Type B pancreatic cell (in vitro differentiated cells): ENCODE results near the gene PRM1. TPM values are rescaled to one million over a fixed set of nuclear protein-coding genes. Genes with fewer than 3 reads are reported as not detected.
A peak's percentile ranks its signal among the peaks of the same experiment; 100 is the strongest.
"Not testable (repeated sequence)": the region's sequence is repeated elsewhere in the genome, so short reads cannot be mapped to it uniquely, and the experiment has no call there.

Experiments used
- DNase-seq: peaks from one replicate; pipeline ENCODE4 v3.0.0; 2021; ENCODE audit warnings: mixed read lengths; ENCODE audit not compliant: unreplicated experiment; ENCODE audit errors: extremely low spot score
- H3K27ac Mint-ChIP-seq: 2 replicates; pipeline ENCODE4 v1.8.0; 2021; ENCODE audit warnings: mild to moderate bottlenecking, mixed read lengths
- H3K27me3 Mint-ChIP-seq: 2 replicates; pipeline ENCODE4 v1.8.0; 2021; ENCODE audit warnings: mixed read lengths
- H3K36me3 Mint-ChIP-seq: 2 replicates; pipeline ENCODE4 v1.8.0; 2021; ENCODE audit warnings: mixed read lengths
- H3K4me1 Mint-ChIP-seq: one replicate; pipeline ENCODE4 v1.8.0; 2021; ENCODE audit warnings: mixed read lengths; ENCODE audit not compliant: unreplicated experiment
- H3K4me3 Mint-ChIP-seq: 2 replicates; pipeline ENCODE4 v1.8.0; 2021; ENCODE audit warnings: mild to moderate bottlenecking, mixed read lengths
- H3K9me3 Mint-ChIP-seq: 2 replicates; pipeline ENCODE4 v1.8.0; 2021; ENCODE audit warnings: mixed read lengths
- CTCF ChIP-seq: fragments of 200-600 bp; sonication (generic); conservative IDR thresholded peaks from 2 replicates; pipeline ENCODE4 v1.5.0; 2021; ENCODE audit warnings: antibody characterized with exemption, mild to moderate bottlenecking
- total RNA-seq: library from RNA; stranded (reverse); gene quantifications from 2 replicates; pipeline ENCODE4 v1.2.1, GENCODE V29; 2021; ENCODE audit warnings: low replicate concordance

PRM1 gene
- total RNA-seq, 1 donor from 2014 or later = not detected

GRCh38 chr16:11300560-11300892, 19.4 kb upstream of the PRM1 start:
- H3K27me3 Mint-ChIP-seq = no peaks in the 10 kb centered on the region
- DNase-seq = no peak
- H3K9me3 Mint-ChIP-seq = no peaks in the 10 kb centered on the region
- TF ChIP-seq CTCF = no peak
- H3K36me3 Mint-ChIP-seq = no peaks in the 10 kb centered on the region
- H3K4me1 Mint-ChIP-seq = peaks cover 28% of the 10 kb centered on the region
- H3K4me3 Mint-ChIP-seq = no peak overlapping the region
- H3K27ac Mint-ChIP-seq = no peak overlapping the region

- no peaks in the 10 kb centered on the region for H3K9me3 Mint-ChIP-seq
- H3K36me3 Mint-ChIP-seq = no peaks in the 10 kb centered on the region
- no peak for TF ChIP-seq CTCF
- no peaks in the 10 kb centered on the region for H3K27me3 Mint-ChIP-seq
- no peak overlapping the region for H3K27ac Mint-ChIP-seq
- H3K4me1 Mint-ChIP-seq = peaks cover 29% of the 10 kb centered on the region
- H3K4me3 Mint-ChIP-seq = no peak overlapping the region
- DNase-seq = no peak
Measured at GRCh38 chr16:11299865-11300559, 18.9 kb upstream of the PRM1 start.

GRCh38 chr16:11298950-11299547, 17.9 kb upstream of the PRM1 start:
- peaks cover 29% of the 10 kb centered on the region for H3K4me1 Mint-ChIP-seq
- H3K27ac Mint-ChIP-seq, DNase-seq, H3K4me3 Mint-ChIP-seq, H3K27me3 Mint-ChIP-seq, H3K36me3 Mint-ChIP-seq, H3K9me3 Mint-ChIP-seq: not testable (repeated sequence)

- H3K4me3 Mint-ChIP-seq = no peak overlapping the region
- no peaks in the 10 kb centered on the region for H3K27me3 Mint-ChIP-seq
- H3K4me1 Mint-ChIP-seq = peaks cover 22% of the 10 kb centered on the region
- no peaks in the 10 kb centered on the region for H3K36me3 Mint-ChIP-seq
- no peak for DNase-seq
- TF ChIP-seq CTCF = no peak
- no peak overlapping the region for H3K27ac Mint-ChIP-seq
- no peaks in the 10 kb centered on the region for H3K9me3 Mint-ChIP-seq
Measured at GRCh38 chr16:11298143-11298900, 17.2 kb upstream of the PRM1 start.

- H3K4me3 Mint-ChIP-seq = peak overlapping the region; percentile 34
- H3K27me3 Mint-ChIP-seq = no peaks in the 10 kb centered on the region
Measured at GRCh38 chr16:11297492-11298142, 16.5 kb upstream of the PRM1 start.

More at GRCh38 chr16:11297492-11298142, 16.5 kb upstream of the PRM1 start:
- Mint-ChIP-seq H3K4me1 (peaks cover 22% of the 10 kb centered on the region), H3K36me3 (no peaks in the 10 kb centered on the region), H3K27ac (no peak overlapping the region), H3K9me3 (no peaks in the 10 kb centered on the region)
- no peak for DNase-seq
- no peak for TF ChIP-seq CTCF
